HG02798 (cell line): Measurements from ENCODE around the gene HHLA2.
"Not testable (repeated sequence)": the region's sequence is repeated elsewhere in the genome, so short reads cannot be mapped to it uniquely, and the experiment has no call there.

ENCODE experiments used
- ATAC-seq: cut with Tn5 transposase; IDR thresholded peaks from one replicate; pipeline ENCODE4 v1.9.1; 2021; ENCODE audit warnings: mild to moderate bottlenecking; ENCODE audit not compliant: unreplicated experiment, poor library complexity

The HHLA2 gene, protein sequence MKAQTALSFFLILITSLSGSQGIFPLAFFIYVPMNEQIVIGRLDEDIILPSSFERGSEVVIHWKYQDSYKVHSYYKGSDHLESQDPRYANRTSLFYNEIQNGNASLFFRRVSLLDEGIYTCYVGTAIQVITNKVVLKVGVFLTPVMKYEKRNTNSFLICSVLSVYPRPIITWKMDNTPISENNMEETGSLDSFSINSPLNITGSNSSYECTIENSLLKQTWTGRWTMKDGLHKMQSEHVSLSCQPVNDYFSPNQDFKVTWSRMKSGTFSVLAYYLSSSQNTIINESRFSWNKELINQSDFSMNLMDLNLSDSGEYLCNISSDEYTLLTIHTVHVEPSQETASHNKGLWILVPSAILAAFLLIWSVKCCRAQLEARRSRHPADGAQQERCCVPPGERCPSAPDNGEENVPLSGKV

DNA sequence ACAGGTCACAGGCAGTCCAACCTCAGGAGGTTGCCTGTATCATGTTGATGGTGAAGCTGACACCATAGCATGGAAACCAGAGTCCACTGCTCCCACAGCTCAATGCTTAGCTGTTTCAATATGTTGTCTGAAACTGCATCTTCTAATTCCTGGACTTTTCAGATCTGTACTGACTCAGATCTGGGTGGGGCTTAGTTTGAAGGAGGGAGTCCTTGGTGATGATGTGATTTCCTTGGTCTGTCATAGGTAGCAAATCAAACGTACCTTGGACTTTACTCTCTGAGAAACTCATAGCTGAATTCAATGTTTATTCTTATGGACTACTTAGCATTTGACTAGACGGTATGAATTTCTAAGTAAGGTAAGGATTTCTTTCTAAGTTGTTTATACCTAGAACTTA is at the start of gene HHLA2:
HHLA2 (plus strand) TSS at position 310 of the 400 bp plus-strand sequence. CDS start 55,266 bp downstream, outside the sequence.
- peak; percentile 41 for ATAC-seq

GRCh38 chr3:108250626-108251025 is 45.7 kb upstream of the HHLA2 start:
- no peak for ATAC-seq

GRCh38 chr3:108251265-108251664 is 45.1 kb upstream of the HHLA2 start:
- ATAC-seq = no peak

DNA sequence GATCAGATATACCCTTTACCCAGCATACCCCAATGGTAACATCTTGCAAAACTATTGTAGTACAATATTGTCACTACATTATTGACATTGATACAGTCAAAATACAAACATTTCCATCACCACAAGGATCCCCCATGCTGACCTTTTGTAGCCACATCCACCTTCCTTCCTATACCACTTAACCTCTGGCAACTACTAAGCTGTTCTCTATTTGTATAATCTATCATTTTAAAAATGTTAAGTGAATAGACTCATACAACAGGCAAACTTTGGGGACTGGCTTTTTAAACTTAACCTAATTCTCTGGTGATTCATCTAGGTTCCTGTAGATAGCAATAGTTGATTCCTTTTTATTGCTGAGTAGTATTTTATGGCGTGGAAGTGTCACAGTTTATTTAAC is 44.5 kb upstream of the HHLA2 start:
- ATAC-seq = no peak

GRCh38 chr3:108255131-108255530 is 41.2 kb upstream of the HHLA2 start:
- ATAC-seq = no peak

- peak; percentile 90 for ATAC-seq
These were observed 31.6 kb upstream of the HHLA2 start for GRCh38 chr3:108264534-108265298.

DNA sequence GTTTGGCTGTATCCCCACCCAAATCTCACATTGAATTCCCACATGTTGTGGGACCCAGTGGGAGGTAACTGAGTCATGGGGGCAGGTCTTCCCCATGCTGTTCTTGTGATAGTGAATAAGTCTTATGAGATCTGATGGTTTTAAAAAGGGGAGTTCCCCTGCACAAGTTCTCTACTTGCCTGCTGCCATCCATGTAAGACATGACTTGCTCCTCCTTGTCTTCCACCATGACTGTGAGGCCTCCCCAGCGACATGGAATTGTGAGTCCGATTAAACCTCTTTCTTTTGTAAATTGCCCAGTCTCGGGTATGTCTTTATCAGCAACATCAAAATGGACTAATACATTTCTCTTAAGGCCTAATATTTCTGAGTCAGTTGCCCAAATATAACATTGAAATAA is 28.1 kb upstream of the HHLA2 start:
- not testable (repeated sequence) for ATAC-seq

GRCh38 chr3:108271626-108272025 is 24.7 kb upstream of the HHLA2 start:
- ATAC-seq = no peak

DNA sequence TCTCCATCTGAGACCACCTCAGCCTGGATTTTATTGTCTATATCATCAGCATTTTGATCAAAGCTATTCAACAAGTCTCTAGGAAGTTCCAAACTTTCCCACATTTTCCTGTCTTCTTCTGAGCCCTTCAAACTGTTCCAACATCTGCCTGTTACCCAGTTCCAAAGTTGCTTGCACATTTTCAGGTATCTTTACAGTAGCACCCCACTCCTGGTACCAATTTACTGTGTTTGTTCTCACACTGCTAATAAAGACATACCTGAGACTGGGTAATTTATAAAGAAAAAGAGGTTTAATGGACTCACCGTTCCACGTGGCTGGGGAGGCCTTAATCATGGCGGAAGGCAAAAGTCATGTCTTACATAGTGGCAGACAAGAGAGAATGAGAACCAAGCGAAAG is 17.3 kb upstream of the HHLA2 start:
- not testable (repeated sequence) for ATAC-seq

DNA sequence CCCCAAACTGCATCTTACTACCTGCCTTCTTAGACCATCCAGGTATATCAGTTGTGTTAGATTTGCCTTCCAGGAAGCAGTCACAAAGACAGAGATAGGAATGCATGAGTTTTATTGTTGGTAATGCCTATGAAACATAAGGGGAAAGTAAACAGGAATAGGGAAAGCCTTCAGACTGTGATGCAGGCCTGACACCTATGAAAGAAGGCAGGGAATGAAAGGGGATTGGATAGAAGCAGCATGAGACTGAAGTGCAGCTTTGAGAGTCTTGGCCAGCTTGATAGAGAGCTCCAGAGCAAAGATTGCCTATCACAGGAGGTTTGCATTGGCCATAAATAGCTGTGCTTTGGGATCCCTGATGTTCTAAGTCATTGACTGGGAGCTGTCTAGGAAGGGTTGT is 15.9 kb upstream of the HHLA2 start:
- no peak for ATAC-seq

DNA sequence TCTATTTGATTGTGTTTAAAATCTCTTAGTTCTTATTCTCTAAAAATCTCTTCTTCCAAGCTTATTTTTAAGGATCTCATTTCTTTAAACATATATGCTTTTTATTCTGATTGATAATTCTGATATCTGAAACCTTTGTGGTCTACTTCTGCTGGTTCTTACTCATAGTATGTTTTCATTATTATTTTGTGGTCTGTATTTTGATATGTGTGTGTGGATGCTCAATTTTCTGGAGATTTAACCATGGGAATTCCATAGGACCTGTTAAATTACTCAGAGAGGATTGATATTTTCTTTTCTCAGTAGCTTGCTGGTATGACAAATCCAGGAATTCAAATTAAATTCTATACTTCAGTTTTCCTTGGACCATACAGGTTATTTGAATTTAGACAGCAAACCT is 14.7 kb upstream of the HHLA2 start:
- no peak for ATAC-seq

DNA sequence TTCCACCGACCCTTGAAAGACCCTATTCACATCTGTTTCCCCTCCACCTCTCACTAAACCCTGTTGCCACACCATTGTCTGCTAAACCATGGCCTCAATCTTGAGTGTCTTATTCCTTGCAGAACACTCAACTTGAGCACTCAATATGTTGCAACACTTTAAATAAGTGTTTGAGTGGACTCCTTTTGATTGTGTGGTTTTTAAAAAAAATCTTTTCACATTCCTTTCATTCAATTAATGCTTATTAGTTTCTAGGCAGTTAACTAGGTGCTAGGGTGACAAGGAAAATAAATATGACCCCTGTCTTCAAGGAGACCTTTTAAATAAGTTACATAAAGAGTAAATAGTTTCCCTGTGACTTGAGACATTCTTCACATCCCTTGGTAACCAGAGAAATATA is 13.3 kb upstream of the HHLA2 start:
- no peak for ATAC-seq

GRCh38 chr3:108283989-108284388 is 12.4 kb upstream of the HHLA2 start:
- no peak for ATAC-seq

GRCh38 chr3:108285176-108285575 is 11.2 kb upstream of the HHLA2 start:
- ATAC-seq = no peak

DNA sequence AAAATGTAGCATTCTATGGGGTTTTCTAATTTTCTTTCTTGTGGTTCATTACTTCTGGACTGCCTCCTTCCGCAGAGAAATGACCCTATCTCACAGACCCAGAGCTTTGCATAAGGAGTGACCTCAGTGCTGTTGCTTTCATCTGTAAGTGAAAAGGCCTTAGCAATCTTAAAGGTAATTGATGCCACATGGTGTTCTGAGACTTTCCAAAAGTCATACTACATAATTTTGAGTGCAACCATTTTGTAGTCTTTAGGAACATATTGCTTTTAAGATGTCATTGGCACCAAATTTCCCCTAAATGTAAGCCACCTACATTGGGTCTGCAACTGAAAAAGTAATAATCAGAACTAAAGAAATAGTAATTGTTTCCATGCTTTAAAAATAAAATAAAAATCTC is 9.2 kb upstream of the HHLA2 start:
- ATAC-seq = peak; percentile 80

GRCh38 chr3:108288193-108288592 is 8.2 kb upstream of the HHLA2 start:
- ATAC-seq = not testable (repeated sequence)

GRCh38 chr3:108289159-108289558 is 7.2 kb upstream of the HHLA2 start:
- no peak for ATAC-seq

- ATAC-seq = no peak
These were observed 3.9 kb upstream of the HHLA2 start for GRCh38 chr3:108292450-108292849.

DNA sequence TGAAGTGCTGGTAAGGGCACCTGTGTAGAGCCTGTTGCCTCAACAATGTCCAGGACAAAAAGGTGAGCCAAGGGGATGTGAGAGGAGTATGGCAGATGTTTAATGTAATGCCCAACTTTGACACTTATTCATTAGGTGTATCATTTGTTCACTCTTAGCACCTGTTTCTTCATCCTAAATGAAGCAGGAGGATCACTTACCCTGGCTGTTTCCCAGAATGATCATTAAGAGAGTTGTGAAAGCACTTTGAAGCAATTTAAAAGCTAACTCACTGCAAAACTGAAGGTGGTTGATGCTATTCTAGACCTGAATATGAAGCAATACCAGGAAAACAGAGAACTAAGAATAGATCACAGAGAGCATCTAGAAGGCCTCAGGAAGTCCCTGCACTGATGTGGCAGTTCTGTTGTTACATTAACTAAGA is 3.4 kb upstream of the HHLA2 start:
- peak; percentile 83 for ATAC-seq

- ATAC-seq = peak; percentile 69
These were observed 2.5 kb upstream of the HHLA2 start for GRCh38 chr3:108293858-108294257.

DNA sequence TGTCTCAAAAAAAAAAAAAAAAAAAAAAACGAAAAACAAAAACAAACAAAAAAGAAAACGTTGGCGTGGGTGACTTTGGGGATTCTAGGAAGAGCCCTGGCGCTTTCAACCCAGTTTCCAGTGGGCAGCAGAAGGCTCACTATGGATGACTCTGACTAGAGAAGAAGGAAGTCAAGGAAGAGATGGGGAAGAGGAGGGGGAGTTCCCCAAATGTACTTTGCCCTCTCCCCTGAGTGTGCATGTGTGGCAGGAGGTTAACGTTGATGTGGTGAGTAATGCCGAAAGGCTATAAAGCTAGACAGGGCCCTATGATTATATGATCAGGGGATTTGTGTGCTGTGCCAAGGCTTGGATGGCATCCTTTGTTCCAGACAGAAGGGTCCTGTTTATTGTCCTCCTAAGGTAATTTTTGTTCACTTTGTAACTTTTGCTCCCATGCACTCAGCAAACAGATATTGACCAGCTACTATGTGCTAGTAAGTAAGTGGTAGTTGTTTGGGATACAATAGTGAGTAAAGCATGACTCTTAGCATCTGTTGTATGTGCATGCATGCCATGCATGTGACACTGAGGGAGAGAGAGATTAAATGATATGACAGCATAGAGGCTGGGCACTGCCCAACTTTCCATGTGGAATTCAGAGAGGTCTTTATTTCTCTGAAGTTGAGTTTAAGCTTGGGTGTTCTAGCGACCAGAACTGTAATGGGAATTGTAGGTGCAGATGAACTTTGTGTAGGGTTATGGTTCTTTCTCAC is 750 bp upstream of the HHLA2 start:
- no peak for ATAC-seq
